HUDEP-2 (cell line): ENCODE measurements around the gene ADAMTS5.

Experiments used
- DNase-seq, 76 experiments: peaks; one replicate each; lab custom pipeline; 2025; ENCODE audit not compliant: unreplicated experiment in 76 of 76; lab: John Stamatoyannopoulos, UW

The ADAMTS5 gene

DNA sequence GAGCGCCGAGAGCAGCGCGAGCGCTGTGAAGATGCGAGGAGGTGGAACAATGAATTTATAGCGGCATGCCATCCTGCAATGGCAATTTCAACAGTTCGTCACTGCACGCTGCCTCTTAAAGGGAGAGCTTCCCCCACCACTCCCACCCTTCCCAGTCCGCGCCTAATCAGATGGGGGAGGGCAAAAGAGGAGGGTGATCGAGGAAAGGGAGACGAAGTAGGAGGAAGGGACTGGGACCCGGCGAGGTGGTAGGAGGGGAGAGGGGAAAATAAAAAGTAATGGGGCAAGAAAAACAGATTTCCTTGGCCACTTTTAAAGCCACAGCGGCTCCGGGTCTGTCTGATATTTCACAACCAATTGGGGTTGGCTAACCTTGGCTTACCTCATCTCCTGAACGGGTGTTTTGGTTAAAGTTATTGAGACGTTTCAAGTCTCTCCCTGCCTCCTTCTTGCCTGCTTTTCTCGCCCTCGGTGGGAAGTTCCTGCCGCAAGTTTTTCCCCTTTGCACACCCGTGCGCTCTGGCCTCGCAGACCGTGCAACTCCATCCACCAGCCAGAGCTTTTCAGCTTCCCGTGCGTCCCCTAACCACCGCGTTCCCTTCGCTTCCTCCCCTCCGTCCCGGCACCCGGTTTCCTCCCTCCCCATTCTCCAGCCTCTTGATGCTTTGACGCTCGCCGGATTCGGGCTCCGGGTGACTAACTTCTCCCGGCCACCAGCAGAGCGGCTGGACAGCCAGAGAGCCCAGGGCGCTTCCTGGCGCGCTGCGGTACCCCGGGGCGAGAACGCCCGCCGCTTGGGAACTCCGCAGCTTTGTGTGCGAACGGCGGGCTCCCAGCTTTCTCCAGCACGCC is at the start of gene ADAMTS5:
Gene ADAMTS5 (minus strand): TSS at position 27 of the 852 bp plus-strand sequence. CDS start 697 bp downstream, outside the sequence.
- DNase-seq = no peak

DNA sequence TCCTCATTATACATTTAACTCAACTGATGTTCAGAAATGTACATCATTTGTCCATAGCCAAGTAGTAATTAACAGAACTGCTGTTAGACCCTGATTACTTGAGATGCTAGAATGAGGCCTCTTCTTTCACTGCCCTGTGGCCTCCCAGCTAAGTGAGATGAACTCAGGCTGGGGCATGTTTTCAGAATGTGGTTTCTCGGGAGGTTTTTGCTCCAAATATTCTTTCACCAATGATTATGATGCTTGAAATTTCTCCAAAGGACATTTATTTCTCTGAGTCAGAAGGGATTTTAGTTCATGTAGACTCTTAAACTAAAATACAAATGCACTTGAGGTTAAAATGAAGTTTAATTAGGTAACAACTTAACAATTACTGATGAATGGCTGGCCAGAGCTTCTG is 34.6 kb upstream of the ADAMTS5 start:
- no peak for DNase-seq

DNA sequence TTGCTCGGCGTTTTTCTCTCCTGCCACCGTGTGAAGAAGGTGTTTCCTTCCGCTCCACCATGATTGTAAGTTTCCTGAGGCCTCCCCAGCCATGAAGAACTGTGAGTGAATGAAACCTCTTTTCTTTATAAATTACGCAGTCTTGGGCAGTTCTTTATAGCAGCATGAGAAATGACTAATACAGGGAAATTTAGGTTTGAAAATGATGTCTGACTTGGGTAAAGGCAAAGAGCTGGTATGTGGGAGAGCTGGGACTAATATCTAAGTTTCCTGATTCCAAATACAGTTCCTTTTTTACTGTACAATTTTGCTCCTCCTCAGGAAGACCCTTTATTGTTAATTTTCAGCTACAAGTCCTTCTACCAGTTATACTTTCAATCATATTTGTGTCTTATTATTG is 16.7 kb upstream of the ADAMTS5 start:
- no peak for DNase-seq

DNA sequence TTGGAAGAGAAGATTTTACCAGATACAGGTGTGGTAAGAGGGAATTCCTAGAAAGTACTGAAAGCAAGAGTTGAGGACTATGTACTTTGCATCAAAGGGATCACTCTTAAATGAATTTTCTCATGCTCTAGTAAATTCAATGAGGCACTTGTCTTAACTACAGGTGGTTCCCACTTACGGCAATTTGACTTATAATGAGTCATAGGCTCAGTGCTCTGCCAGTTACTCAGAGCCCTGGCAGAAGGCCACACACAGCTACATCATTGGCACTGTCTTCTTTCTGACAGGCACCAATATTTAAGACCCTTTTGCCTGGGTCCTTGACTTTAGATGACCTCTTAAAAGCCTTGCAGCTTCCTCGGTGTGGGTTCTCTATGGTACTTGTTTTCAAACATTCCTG is 15.9 kb upstream of the ADAMTS5 start:
- no peak for DNase-seq

DNA sequence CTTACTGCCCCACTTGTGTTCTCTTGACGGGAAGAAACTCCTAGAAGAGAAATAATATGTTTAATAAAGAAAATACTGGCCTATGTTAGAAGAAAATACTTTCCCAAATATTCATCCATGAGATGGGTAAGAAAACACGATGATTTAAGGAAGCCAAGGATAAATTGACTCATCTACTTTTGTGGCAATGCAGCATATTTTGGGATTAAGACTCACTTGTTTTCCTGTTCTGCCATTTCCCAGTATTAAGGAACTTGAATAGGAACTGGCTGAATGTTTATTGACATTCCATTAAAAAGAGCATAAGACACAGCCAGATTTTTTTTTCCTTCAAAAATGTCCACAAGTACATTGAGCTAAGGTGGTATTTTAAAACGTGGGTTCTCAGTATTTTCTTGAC is 10.9 kb upstream of the ADAMTS5 start:
- DNase-seq = no peak

DNA sequence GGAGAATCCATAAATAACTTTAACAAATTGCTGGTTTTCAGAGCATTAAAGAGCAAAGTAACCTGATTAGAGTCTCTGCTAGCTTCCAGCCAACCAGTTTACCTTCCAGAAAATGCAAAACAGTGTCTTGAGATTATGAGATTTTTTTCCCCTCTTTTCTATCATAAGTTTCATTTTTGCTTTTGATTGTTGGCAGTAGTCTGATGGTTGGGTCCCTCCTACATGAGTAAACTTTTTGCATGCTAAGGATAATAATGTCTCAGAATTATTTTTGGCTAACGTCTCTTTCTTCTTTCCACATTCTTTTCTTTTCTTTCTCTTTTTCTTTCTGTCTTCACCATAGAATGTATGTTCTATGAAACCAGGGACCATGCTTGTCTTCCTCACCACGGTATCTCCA is 6.3 kb upstream of the ADAMTS5 start:
- DNase-seq = no peak

DNA sequence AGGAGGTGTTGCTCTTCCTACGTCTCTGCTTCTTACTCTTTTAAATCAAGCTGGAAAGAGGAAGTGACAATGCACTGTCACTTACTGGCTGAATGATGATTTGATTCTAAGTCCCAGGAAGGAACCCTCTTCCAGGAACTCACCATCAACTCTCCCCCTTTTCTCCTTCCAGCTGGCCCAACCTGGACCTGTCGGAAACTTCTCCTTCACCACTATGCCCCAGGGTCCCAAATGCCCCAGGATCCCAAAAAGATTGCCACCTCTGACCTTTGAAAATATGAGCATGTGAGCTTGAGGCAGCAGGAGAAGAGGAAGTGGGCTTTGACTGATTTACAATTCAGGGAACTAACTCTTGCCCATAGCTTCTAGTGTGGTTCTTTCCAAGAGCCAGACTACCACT is 5.3 kb upstream of the ADAMTS5 start:
- DNase-seq = no peak

DNA sequence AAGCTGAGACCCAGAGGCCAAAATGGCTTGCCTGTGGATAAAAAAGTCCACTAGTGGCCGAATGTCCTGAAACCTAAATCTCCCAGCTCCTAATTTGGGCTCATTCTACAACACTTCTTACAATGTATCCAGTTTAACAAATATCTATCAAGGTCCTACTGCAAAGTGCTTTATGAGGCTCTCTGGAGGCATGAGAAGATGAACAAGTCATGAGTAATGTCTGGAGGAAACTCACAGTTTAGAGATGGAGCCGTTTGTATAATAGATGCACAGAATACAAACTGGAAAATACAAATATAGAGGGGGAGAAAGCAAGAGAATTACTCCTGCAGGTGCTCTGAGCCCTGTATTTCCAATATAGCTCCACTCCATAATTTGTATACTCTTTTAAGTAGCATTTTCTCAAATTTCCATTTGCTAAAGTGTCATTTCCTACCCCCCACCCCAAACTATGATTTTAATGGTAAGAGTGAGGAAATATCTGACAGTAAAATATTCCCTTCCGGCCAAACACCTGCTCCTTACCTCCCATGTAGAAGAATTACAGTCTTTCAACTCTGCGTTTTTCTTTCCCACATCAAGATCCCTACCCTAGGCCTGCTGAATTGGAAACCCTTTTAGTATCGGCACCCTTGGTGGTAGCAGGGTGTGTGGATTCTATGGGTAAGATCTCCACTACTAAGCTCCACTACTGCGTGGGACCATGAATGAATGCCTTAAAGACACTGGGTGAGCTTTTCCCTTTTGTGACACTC is 3.3 kb upstream of the ADAMTS5 start:
- no peak for DNase-seq

DNA sequence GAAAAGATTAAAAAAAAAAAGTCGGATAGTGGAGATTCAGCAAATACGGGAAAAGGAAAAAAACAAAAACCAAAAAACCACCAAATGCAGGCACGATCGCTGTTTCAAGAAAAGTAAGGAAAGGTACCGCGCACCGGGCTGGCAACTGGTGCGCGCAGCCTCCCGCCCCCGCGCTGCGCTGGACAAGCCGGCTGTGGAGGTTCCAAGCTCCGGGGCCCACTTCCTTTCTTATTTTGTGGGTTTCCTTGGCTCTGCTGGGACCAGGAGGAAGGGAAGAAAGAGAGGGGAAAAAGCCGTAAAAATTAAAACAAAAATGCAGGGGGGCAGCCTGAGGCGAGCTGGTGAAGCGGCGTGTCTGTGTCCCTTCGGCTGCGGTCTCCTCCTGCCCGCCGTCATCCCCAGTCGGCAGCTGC is 233 bp downstream of the ADAMTS5 start:
- DNase-seq = no peak

DNA sequence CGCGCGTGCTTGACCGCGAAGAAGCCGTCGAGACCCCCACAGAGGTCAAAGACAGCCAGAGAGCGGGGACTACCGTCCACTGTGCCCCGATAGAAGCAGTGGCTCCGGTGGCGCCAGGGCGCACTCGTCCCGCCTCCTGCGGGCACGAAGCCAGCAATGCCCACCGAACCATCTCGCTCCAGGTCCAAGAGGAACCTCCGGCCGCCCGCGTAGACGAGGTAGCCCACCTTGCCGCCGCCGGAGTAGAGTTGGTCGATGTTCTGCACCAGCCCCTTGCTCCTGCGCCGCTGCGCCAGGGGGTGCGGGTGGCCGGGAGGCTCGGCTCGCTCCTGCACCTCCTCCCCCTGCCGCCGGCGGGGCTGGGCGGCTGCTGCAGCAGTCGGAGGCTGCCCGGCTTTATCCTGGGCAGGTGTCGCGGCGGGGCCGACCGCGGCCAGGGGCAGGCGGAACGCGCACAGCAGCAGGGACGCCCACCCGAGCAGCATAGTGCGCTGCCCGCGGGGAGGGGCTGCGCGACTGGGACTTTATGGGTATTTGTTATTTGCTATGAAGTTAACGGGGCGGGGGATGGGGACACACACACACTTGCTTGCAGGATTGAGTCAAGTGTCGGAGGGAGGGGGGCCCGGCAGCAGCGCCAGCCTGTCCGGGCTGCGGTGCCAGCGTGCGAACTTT is 844 bp downstream of the ADAMTS5 start:
- no peak for DNase-seq

DNA sequence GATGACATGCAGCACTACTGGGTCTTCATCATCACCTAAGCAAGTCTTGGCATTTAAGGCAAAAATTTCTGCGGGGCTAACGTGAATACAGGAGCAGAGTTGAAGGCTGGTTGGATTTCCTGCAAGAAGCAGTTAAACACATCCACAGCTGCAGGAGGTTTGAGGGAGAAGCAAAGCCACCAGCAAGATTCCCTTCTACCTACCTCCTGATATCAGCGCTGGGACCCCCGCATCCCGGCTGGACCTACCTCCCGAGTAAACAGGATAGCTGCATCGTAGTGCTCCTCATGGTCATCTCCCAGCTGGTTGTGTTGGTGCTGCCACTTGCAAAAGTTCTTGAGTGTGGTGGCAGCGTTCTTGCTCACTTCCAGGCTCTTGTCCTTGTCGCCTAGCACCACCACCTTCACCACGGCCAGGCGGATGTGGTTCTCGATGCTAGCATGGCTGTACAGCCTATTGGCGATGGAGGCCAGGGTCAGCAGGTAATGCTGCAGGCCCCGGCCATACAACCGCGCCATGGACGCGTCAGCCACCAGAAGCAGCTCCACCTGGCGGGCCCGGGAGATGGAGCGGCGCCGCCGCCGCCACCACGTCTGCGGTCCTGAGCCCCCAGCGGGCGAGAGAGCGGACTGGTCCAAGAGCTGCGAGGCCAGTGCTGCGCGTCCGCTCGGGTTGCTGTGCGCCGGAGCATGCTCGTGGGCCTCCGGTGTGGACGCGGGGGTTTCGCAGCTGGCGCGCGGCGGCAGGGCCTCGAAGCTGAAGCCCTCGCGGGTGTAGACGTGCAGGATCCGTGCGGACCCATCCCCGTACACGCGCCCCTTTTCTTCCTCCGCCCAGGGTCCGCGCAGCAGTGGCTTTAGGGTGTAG is 1.6 kb downstream of the ADAMTS5 start:
- no peak for DNase-seq

DNA sequence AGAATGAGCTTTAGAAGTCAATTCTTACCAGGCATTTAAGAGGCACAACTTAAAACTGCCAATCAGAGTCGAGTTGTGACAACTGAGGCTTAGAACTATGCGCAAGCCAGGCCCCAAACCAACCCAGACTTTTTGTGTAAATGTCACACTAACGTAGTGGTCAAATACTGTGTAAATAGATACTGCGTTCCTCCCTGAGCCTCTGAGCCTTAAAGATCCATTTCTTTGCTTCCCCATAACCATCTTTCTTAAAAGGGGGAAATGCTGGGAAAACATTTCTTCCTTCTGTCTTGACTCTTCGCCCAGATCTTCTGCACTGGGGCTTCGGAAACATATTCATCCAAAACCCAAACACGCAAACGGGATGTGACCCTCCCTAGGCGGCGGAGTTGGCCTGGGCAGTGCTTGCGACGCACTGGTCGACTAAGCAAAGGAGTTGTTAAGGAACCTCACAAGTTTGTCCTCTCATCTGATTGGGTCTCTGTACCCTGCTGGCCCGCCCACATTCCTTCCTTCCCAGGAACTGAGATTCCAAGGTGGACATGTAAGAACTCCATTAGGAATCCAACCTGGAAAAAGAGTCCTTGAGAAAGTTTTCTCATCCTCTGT is 2.6 kb downstream of the ADAMTS5 start:
- DNase-seq = no peak

DNA sequence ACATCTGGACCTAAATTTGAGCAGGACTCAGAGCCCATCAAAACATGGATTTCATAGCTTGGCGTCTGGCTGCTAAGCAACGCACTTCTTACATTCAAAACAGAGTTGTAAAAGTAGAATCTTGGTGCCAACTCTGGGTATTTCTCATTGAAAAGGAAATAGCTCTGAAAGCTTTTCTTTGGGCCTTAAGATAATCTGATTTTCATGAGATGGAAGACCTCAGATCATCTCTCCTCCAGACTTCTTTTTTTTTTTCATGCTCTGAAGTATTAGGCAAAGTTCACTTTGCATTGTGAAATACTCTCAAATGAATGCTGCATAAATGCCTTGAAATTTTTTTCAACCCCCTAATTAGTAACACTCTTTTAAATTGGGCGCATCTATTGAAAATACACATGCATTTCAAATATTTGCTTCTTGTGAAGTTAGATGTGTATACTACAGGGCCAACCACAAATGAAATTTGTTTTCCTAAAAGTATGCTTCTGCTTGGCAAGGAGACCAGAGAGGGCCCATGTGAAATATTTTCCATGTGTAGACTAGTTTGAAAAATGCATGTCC is 4.2 kb downstream of the ADAMTS5 start:
- DNase-seq = no peak

DNA sequence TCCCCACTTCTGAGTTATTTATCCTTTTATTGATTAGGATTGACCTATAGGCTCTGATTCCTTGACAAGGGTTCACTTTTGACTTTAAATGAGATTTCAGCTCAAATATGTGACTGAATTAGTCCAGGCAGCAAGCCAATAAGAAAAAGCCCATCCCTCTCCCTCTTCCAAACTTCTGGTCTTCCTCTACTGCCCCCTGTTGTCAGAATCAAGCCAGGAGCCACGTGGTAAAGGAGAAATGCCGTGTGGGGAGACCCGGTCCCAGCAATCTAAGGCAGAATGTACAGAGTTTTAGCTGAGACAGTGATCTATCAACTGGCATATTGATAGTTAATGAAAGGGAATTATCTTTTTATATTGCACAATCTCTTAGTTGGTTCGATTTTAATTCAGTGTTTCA is 5.2 kb downstream of the ADAMTS5 start:
- DNase-seq = no peak

DNA sequence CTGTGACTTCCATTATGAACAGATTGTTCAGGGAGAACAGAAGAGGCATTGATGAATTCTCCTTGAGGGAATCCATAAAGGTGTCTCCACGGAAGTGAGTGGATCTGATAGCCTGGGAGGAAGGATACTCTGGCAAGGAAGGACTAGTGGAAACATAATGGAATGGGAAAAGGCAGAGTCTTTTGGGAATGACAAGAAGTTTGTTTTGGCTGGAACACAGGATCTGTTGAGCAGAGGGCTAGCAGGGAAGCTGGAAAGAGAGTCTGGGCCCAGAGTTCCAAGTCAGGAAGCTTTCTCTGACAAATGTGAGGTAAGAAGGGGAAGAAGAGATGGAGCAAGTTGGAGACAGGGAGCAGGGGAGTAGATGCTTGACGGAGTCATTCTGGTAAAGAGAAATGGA is 8.1 kb downstream of the ADAMTS5 start:
- DNase-seq = no peak

DNA sequence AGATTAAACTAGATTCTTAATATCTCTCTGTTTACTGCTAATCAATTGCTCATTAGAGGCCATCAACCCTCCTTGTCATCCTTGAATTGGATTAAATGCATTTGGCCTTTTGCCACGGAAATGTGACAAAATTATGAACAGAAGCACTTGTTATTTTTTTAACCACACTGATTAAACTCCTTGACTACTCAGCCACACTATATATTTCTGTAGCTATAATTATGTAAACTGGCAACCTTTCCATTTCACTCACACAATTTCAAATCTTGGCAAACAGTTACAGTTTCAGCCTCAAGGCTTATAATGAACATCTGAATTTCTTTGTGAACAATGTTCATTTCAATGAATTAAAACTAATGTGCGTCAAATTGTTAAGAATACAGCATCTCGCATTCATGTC is 10.1 kb downstream of the ADAMTS5 start:
- DNase-seq = no peak

DNA sequence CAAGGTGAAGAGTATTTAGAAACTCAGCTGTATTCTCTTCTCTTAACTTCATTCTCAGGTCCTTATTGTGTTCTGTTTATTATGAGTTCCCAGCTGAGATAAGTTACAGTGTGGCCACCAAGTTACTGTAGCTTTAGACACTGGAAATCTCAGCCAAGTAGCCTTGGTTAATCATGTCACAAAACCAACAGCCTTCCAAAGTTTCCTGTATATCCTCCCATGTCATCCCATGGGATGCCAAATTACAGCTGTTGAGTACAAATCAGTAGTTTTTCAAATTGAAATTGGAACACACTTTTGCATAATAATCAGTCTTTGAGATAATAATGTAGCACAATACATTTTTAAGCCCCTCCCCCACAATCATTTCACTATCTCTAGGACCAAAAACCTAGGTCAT is 10.7 kb downstream of the ADAMTS5 start:
- DNase-seq = no peak

DNA sequence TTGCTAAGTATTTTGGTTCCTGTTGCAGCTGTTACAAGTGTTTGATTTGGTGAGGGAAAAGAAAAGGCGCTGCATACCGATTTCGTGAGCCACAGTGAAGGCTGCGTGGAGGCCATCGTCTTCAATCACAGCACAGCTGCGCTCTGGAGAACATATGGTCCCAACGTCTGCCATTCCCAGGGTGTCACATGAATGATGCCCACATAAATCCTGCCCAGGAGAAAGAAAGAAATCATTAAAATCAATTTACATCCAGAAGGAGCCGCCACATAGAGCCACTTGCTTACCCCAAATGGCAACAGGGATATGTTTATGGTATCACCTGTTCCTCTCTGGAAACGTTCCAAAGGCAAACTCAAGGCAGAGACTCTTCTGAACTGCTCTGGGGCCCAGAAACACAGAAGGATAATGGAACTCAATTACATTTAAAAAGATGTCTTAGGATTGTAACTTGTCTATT is 12.2 kb downstream of the ADAMTS5 start:
- DNase-seq = no peak

DNA sequence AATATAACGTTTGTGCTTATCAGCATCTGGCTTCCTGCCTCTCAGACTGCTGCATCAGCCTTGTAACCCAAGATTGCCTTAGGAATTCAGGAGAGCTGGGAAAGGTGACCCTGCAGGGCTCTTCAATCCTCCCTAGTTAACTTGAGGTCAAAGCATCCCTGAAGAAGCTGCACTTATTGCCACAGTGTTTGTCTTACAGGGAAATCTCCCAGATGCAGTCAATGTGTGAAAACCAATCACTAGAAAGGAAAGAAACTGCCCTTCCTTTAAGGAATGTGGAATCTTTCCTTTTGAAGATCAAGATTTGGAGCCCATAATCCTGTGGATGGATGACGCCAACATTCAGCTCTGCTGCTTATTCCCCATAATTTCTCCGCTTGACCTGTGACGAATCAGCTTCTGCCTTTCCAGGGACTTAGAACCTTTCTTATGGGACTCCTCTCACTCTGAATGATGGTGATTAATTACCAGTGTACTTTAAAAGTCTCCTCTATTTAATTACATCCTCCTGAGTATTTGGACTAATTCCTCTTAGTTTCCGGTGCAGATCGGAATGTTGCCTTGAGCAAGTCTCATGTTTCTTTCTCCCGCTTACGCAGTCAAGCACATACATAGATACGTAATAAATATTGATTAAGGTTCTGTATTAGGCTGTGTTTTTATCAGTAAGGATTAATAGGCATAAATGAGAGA is 14.4 kb downstream of the ADAMTS5 start:
- DNase-seq = no peak
